Hepatic stellate cell (primary cell): ENCODE measurements around the gene WNT16.
"Not testable (repeated sequence)": the region's sequence is repeated elsewhere in the genome, so short reads cannot be mapped to it uniquely, and the experiment has no call there.

Experiments used
- DNase-seq: peaks from one replicate; pipeline ENCODE4 v3.0.0; 2011; ENCODE audit warnings: low spot score

Gene WNT16, protein sequence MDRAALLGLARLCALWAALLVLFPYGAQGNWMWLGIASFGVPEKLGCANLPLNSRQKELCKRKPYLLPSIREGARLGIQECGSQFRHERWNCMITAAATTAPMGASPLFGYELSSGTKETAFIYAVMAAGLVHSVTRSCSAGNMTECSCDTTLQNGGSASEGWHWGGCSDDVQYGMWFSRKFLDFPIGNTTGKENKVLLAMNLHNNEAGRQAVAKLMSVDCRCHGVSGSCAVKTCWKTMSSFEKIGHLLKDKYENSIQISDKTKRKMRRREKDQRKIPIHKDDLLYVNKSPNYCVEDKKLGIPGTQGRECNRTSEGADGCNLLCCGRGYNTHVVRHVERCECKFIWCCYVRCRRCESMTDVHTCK

DNA sequence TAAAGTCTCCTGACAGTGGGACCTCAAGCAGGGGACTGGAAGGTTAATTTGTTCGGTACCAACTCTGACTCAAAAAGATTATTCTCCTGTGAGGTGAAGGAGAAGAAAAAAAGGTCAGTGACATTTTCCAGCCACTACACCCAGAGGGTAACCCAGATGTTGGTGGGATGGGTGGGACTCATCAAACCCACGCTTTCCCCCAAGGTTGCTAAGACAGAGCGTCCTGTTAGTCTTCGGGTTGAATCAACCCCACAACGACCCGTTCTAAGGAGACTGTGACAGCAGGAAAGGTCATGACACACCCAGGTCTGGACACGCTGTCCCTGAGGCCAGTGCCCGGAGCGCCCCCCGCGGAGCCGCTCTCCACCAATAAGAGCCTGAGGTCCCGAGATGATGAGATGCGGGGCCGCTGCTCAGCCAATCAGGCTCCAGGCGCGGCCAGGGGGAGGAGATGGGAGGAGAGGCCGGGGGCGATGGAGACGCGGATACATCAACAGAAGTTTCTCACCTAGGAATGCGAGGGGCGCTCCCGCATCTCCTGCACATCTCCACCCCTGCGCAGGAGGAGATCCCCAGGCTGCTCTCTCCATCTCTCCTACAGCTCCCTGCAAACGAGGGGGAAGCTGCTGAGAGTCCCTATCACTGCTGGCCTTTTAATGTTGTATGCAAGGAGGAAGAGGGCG lies at the start of gene WNT16:
Gene WNT16 (plus strand): TSS at position 493 of the 683 bp plus-strand sequence. CDS start 293 bp downstream, outside the sequence.
- DNase-seq, result peak; percentile 40

DNA sequence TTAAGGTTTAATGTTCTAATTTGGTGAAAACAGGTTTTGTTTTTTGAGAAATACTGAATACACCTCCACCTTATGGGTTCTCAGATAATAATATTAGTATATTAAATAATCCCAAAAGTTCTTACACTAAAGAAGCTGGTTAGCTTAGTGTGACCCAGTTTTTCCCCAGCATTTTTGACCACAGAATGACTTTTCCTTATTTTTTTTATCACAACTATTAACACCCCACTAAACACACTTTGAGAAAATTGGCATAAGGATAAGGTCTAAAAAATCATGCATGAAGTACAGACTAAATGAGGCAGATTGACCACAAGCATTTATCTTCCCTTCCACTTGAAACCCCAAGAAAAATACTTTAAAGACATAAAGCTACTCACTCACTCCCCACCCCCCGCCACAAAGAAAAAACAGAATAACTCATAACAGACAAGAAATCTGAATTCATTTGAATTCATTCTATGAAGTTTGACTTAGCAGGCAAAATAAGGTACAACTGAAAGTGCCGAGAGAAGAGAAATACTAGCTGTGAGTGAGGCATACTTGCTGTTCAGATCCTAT lies 49.7 kb upstream of the WNT16 start:
- DNase-seq, result no peak

DNA sequence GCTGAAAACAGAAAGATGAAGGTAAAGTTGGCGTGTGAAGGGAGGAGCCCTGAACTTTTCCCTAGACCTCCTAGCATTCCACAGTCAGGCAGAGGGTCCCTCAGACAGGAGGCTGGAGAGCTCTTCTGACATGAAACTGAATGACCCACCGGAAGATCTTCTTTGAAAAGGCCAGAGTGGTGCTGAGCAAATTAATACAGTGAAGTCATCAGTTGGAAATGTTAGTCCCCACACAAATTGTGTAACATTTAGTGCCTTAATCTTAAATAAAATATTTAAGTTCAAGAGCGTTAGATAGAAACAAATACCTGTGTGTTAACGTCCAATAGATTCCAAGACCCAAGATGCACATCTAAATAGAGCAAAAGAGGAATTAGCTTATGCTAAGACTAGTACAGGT lies 49.0 kb upstream of the WNT16 start:
- no peak for DNase-seq

DNA sequence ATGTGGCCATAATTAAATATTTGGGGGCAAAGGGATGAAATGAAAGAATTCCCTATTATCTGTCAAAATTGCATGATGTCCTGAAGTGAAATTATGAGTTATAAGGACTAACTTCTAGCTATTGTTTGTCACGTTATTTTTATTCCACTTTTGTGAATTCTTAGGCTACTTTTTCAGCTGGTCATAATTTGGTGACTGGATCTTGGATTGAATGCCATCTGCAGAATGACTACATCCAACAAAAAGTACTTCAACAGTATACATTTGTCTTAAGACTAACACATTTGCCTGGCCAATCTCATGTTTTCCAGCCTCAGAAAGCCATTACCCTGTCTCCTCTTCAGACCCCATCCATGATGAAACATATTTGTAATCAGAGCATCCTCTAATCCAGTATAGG lies 48.1 kb upstream of the WNT16 start:
- no peak for DNase-seq

DNA sequence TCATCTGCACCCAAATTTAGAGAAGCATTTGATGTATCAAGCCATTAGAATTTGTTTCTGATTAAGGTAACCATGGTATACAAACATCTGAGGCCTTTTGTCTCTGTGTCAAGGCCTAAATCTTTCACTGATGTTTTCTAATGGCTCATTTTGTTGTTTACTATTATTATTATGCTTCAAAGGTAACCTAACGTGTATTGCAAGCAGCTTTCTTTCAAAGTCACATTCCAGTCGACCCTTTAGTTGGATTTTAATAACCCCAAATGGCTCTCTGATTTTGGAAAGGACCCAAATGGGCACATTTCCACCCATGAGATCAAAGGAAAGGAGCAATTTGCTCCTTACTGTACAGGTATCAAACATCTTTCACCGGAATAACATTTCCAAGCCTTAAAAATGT lies 46.7 kb upstream of the WNT16 start:
- DNase-seq, result no peak

DNA sequence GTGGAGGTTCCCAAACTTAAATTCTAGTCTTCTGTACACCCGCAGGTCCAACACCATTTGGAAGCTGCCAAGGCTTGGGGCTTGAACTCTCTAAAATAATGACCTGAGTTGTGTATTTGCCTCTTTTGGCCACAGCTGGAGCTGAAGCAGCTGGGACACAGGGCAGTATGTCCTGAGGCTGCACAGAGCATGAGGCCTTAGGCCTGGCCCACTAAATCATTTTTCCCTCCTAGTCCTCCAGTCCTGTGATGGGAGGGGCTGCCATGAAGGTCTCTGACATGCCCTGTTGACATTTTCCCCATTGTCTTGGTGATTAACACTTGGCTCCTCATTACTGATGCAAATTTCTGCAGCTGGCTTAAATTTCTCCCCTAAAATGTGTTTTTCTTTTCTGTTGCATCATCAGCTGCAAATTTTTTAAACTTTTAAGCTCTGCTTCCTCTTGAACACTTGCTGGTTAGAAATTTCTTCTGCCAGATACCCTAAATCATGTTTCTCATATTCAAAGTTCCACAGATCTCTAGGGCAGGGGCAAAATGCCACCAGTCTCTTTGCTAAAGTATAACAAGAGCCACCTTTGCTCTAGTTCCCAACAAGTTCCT lies 43.6 kb upstream of the WNT16 start:
- DNase-seq, result no peak

DNA sequence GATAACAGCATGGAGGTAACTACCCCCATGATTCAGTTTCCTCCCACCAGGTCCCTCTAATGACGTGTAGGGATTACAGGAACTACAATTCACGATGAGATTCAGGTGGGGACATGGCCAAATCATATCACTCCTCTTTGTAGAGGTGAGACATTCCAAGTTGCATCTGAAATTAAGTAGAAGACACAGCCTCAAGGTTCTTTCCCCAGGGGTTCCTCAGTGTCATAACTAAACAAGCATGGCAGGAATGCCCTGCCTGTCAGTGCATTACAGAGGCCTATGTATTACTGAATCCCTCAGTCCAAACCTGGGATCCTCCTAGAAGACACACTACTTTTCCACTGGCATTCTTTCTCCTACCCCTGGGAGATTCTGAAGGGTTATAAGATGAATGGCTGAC lies 42.6 kb upstream of the WNT16 start:
- no peak for DNase-seq

DNA sequence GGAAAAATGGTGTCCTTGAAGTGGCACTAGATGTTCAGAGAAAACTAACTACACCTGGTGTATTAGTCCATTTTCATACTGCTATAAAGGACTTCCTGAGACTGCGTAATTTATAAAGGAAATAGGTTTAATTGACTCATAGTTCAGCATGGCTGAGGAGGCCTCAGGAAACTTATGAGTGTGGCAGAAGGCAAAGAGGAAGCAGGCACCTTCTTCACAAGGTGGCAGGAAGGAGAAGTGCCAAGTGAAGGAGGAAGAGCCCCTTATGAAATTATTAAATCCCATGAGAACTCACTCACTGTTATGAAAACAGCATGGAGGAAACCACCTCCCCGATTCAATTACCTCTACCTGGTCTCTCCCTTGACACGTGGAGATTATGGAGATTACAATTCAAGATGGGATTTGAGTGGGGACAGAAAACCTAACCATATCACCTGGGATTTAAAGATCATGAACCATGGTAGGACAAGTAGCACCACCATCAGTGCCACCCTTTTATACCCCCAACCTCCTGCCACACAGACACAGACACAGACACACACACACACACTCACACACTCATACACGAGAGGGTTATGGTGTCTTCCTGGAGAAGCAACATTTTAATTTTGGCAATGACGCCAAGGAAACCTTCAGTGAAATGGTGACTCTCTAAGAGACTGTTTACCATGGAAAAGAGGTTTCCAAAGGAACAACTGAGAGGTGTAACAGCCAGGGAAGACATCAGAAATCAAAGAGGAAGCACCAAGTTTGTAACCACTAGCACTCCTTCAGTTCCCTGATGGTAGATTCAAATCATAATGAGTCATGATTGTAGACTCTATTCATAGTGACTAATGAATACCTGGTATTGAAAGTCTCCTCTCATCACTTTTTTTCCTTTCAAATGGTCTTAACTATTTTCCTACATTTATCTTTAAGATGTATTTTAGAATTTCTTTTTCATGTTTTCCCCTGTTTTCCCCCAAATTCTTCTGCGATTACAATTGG lies 41.8 kb upstream of the WNT16 start:
- no peak for DNase-seq

DNA sequence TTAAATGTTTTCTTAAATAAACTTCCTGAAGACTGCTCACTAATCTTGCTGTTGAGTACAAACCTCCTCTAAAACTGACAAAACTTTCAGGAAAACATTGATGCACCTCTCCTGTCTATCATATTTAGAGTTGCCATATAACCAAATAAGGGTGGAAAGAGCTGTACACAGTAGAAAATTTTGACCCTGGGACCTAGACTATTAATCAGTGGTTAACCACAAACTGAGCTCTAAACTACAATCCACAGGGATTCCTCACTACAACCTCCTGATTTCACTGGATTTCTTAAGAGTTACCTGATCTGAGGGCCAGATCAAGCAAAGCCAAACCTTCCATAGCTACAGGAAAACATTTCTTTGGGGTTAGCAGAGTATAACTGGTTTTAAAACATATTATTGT lies 39.9 kb upstream of the WNT16 start:
- DNase-seq, result peak; percentile 22

DNA sequence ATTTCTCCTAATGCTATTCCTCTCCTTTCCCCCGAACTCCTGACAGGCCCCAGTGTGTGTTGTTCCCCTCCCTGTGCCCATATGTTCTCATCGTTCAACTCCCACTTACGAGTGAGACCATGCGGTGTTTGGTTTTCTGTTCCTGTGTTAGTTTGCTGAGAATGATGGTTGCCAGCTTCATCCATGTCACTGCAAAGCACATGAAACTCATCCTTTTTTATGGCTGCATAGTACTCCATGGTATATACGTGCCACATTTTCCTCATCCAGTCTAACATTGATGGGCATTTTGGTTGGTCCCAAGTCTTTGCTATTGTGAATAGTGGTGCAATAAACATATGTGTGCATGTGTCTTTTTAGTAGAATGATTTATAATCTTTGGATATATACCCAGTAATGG lies 38.9 kb upstream of the WNT16 start:
- not testable (repeated sequence) for DNase-seq

DNA sequence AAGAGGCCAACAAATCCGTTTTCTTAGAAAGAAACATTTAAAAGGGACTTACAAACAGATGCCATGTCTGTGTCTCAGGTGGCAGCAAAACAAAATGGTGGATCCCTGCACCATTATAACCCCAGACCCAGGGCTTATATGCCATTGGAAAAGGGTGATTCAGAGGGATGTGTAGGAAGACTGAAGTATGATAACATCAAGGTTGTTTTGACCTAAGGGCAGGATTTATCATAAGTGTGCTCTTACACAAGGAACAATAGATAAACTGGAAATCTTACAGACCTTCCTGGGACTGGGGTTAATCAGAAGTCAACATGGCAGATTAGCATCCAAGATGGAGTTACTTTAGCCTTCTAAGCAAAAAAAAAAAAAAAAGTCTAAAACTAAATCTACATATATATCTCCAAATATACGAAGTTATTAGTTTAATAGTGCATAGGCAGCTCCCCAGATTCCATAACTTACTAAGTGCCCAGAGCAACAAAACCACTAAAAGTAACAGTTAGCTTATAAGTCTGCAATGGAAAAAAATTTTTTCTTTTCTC lies 34.3 kb upstream of the WNT16 start:
- no peak for DNase-seq

DNA sequence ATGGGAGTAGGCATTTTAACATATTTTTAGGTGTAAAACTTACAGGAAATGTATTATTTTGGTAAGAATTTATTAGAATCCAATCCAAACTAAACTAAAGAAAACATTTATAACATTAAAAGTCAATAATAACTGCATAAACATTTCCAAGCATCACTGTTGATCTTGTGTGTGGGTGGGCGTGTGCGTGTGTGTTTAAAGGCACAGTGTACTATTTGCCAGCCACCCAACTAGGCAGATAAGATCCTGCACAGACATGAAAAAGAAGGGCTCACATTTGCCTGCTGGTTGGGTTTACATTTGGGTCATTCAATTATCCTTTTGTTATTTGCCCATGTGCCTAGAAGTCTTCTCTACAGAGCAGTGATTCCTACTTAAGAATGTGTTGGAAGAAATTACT lies 31.0 kb upstream of the WNT16 start:
- DNase-seq, result no peak

DNA sequence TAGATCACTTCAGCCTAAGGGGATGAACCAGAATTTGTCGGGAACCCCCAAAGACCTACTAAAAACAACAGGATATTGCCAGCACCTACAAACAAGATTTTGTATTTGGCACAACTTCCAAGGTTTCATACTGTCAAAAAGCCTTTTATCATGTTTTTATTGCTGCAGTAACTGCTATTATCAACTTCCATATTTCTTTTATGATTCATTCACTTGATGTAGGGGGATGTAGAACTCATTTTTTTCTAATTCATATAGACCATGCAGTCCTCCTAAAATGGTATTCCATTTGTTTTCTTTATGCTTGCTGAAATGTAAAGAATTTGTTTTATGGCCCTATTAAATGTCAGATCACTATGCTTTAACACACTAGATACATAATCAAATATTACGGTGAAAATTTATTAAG lies 30.0 kb upstream of the WNT16 start:
- no peak for DNase-seq

DNA sequence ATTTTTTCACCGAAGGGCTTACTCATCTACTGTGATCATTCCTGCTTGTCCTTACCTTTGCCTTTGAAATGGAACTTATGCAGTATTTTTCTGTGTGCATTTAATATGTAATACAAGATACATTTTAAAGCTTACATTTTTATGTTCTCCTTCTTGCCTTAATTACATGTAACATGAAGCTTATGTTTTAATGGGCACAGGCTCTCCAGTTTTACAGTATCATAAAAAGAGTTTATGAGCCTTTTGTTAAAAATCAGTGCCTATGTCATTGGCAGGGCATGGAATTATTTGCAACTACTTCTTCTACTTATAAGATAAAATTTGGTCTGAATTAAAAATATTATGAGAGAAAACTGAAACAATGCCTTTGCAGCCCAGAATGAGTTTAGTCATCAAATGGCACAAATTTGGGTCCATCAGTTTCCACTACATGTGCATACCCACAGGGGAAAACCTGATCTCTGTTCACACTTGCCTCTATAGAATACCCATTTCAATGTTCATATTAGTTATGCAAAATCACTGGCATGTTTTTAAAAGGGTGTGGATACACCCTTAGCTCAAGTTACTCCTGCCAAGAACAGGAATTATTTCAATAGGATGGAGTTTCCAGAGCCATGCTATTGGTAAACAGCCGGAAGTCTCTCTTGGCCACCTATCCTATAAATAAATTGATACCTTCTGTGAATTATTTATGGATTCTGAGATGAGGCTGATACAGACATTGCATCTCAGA lies 27.9 kb upstream of the WNT16 start:
- DNase-seq, result no peak

DNA sequence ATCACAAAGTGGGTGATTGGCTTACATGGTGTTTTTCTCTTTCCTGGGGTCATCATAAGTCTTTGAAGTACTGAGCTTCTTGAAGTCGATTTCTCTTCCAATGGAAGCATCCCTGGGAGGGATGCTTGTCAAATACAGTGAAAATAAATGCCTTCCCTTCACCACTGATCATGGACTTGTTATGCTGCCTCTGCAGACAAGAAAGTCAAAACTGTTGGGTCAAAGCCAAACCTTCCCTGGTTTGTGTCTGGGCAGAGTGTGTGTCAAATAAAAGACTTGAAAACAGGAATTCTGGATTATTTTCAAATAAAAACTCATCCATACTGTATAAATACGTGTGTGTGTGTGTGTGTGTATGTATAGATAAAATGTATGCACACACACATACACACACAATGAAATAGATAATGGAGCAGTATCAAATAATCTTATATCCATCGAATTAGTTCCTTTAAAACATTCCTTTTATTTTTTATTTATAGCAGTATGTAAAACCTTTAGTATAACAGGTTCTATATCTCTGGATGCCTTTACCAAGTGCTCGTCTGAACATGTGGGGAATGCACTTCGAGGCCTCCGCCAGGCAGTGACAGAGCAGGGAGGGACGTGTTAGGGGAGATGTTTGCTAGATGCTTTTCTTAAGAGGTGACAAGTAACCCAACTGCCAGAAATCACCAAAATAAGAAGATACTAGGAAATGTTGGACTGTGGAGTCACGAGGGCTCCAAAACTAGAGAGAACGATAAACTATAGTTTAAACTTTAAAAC lies 27.2 kb upstream of the WNT16 start:
- DNase-seq, result no peak

DNA sequence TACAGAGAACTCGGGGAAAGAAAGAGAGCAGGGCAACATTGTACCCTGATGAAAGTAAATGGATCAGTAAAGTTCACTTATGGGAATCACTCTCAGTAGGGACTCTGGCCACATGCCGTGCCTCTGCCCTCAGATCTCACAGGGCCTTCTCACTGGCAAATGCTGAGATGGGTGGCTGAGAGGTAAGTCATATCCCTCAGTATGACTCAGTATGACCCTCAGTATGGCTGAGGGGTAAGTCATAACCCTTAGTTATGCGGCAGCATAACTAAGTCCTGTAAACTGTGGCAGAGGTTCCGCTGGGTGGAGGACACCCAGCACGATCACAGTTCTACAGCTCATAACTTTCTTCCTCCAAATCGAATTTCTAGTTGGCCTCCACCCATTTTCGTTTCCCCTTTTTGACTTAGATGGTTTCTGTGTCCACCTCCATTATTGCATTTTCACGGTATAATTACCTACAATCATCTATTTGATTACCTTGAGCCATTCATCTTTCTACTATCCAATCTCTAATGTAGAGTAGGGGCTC lies 26.5 kb upstream of the WNT16 start:
- peak; percentile 53 for DNase-seq

DNA sequence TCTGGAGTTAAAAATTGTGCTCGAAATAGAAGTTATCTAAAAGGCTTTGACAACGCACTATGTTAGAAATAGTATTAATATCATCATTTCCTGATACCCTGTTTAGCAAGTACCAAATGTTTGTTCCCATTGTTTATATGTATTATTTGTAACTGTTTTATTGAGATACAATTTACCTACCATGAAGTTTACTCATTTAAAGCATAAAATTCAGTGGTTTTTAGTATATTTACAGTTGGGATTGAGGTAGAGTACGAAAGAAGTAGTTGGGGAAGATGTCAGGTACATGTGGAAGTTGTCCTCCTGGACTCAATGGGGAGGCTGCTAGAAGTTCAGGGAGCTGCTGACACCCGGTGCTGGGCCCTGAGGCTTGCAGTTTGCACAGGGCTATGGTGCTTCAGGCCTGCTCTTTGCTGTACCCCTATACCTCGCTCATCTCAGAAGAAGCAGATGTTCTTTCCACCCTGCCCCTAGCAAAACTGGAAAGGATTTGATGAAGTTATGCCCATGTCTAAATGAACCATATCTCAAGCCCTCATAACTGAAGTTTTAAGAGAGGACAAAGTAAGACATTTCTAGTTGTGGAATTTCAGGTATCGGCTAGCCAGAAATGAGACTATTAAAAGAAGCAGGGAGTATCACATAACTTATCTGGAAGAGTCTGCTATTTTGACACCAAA lies 25.2 kb upstream of the WNT16 start:
- no peak for DNase-seq

DNA sequence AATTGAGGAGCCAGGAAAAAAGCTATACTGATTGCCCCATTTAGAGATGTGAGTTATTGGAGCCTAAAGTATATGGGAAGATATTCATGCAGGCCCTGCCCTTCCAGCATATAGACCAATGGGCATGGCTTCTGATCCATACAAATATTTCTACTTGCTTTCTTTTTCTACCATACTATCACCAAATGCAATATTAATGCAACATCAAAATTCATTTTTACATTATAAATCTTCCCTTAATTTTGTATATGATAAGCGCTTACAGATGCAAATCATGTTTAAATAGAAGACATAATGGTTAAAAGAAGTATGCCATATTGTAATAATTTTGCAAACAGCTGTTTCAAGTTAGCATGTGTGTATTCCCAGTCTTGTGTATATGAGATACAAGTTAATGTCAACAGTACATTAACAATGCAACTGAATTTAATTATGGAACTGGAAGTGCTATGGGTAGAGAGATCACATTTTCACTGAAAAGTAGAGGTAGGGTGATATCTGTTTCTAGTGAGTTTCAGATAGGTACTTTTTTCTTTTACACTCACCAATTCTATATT lies 24.6 kb upstream of the WNT16 start:
- DNase-seq, result no peak

DNA sequence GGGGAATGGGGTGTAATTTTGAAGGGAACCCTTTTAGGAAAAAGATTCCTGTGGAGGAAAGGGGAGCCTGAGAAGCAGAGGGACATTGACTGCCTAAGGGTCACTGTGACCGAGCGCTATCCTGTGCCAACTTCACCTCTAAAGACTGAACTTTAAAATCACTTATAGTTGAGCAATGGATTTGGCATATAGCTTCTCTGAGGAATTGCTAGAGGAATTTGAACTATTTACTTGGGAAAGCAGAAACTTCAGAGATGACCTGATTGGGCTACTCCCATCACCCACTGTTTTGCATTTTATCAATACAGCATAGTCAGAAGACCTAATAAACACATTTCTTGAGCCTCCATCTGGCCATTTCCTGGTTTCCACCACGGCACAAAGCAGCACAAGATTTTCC lies 23.7 kb upstream of the WNT16 start:
- no peak for DNase-seq
